Mesenchymal stem cell (in vitro differentiated cells and primary cell): ENCODE measurements around the gene PPIH.
A peak's percentile ranks its signal among the peaks of the same experiment; 100 is the strongest.
"Not testable (repeated sequence)": the region's sequence is repeated elsewhere in the genome, so short reads cannot be mapped to it uniquely, and the experiment has no call there.

Experiments used
- DNase-seq: peaks from one replicate; pipeline ENCODE4 v3.0.0-alpha.2; 2013
- H2AFZ ChIP-seq: one replicate; pipeline ENCODE4 v1.6.1; 2013; ENCODE audit warnings: low read depth, mild to moderate bottlenecking, control low read depth, inconsistent platforms, low read length, moderate library complexity
- H2AK5ac ChIP-seq: 2 replicates; pipeline ENCODE4 v1.6.1; 2013; ENCODE audit warnings: low read length, moderate library complexity, mild to moderate bottlenecking, inconsistent platforms; ENCODE audit not compliant: severe bottlenecking
- H2BK120ac ChIP-seq: one replicate; pipeline ENCODE4 v1.6.1; 2013; ENCODE audit warnings: low read depth, mild to moderate bottlenecking, inconsistent platforms, low read length, moderate library complexity
- H2BK12ac ChIP-seq, 2 experiments: one replicate each; pipeline ENCODE4 v1.6.1; 2013; ENCODE audit warnings: inconsistent platforms in 2 of 2, low read length in 2 of 2, mild to moderate bottlenecking in 2 of 2, moderate library complexity in 2 of 2, control low read depth in 1 of 2
- H2BK15ac ChIP-seq: one replicate; pipeline ENCODE4 v1.6.1; 2013; ENCODE audit warnings: mild to moderate bottlenecking, low read depth, inconsistent platforms; ENCODE audit not compliant: poor library complexity, severe bottlenecking
- H2BK5ac ChIP-seq: 2 replicates; pipeline ENCODE4 v1.6.1; 2013; ENCODE audit warnings: low read depth, mild to moderate bottlenecking, low read length, control low read depth, inconsistent platforms; ENCODE audit not compliant: poor library complexity, severe bottlenecking
- H3K14ac ChIP-seq, 2 experiments: one replicate each; pipeline ENCODE4 v1.6.1; 2013; ENCODE audit warnings: inconsistent platforms in 2 of 2, low read length in 2 of 2, control low read depth in 1 of 2, mild to moderate bottlenecking in 1 of 2, moderate library complexity in 1 of 2
- H3K18ac ChIP-seq, 2 experiments: one replicate each; pipeline ENCODE4 v1.6.1; 2013; ENCODE audit warnings: inconsistent platforms in 2 of 2, low read length in 2 of 2, control low read depth in 1 of 2, low read depth in 1 of 2, mild to moderate bottlenecking in 1 of 2
- H3K23ac ChIP-seq, 2 experiments: one replicate each; pipeline ENCODE4 v1.6.1; 2013; ENCODE audit warnings: inconsistent platforms in 2 of 2, low read length in 2 of 2, mild to moderate bottlenecking in 2 of 2, moderate library complexity in 2 of 2, control low read depth in 1 of 2
- H3K27ac ChIP-seq: 2 replicates; pipeline ENCODE4 v1.5.1; 2013; ENCODE audit warnings: mild to moderate bottlenecking, moderate library complexity, low read length, control low read depth, inconsistent platforms; ENCODE audit not compliant: poor library complexity, severe bottlenecking
- H3K27me3 ChIP-seq, 2 experiments: 2 replicates each; pipeline versions ENCODE4 v1.6.1 to v1.7.0; 2013; ENCODE audit warnings: low read length in 2 of 2, mild to moderate bottlenecking in 2 of 2, moderate library complexity in 2 of 2, control low read depth in 1 of 2, inconsistent platforms in 1 of 2; ENCODE audit not compliant: control insufficient read depth in 1 of 2, insufficient read depth in 1 of 2
- H3K36me3 ChIP-seq, 2 experiments: 2 replicates each; pipeline versions ENCODE4 v1.6.1 to v1.7.0; 2013; ENCODE audit warnings: low read length in 2 of 2, control low read depth in 1 of 2, inconsistent platforms in 1 of 2, low read depth in 1 of 2, mild to moderate bottlenecking in 1 of 2; ENCODE audit not compliant: insufficient read depth in 2 of 2, control insufficient read depth in 1 of 2
- H3K4ac ChIP-seq, 2 experiments: one replicate each; pipeline ENCODE4 v1.6.1; 2013; ENCODE audit warnings: inconsistent platforms in 2 of 2, low read length in 2 of 2, mild to moderate bottlenecking in 2 of 2, moderate library complexity in 2 of 2, control low read depth in 1 of 2, low read depth in 1 of 2
- H3K4me1 ChIP-seq: 2 replicates; pipeline ENCODE4 v1.6.1; 2013; ENCODE audit warnings: low read depth, low read length, control low read depth; ENCODE audit not compliant: control insufficient read depth, insufficient read depth
- H3K4me2 ChIP-seq: 2 replicates; pipeline ENCODE4 v1.6.1; 2013; ENCODE audit warnings: low read length, mild to moderate bottlenecking, inconsistent platforms; ENCODE audit not compliant: poor library complexity, severe bottlenecking
- H3K4me3 ChIP-seq, 2 experiments: 2 replicates each; pipeline versions ENCODE4 v1.5.1 to v1.7.0; 2013; ENCODE audit warnings: low read length in 2 of 2, mild to moderate bottlenecking in 2 of 2, control low read depth in 1 of 2, low read depth in 1 of 2; ENCODE audit not compliant: insufficient read depth in 1 of 2
- H3K79me1 ChIP-seq: replicated peaks from 2 replicates; pipeline ENCODE4 v1.6.1; 2013; ENCODE audit warnings: mild to moderate bottlenecking, control low read depth, low read length, inconsistent platforms; ENCODE audit not compliant: poor library complexity, severe bottlenecking
- H3K9ac ChIP-seq: 2 replicates; pipeline ENCODE4 v1.7.0; 2013; ENCODE audit warnings: mild to moderate bottlenecking, low read length, moderate library complexity
- H3K9me3 ChIP-seq: 2 replicates; pipeline ENCODE4 v1.7.0; 2013; ENCODE audit warnings: mild to moderate bottlenecking, low read length; ENCODE audit not compliant: control insufficient read depth
- H4K8ac ChIP-seq: one replicate; pipeline ENCODE4 v1.6.1; 2013; ENCODE audit warnings: inconsistent platforms, mild to moderate bottlenecking, low read length, moderate library complexity
- H4K91ac ChIP-seq: one replicate; pipeline ENCODE4 v1.6.1; 2013; ENCODE audit warnings: mild to moderate bottlenecking, low read length, inconsistent platforms
- WGBS: methylation state at CpG from one replicate; pipeline ENCODE4 v1.1.7; 2013; ENCODE audit warnings: mixed read lengths; 5-methylcytosine and 5-hydroxymethylcytosine counted together

PPIH gene

GRCh38 chr1:42681741-42682483, 23.7 kb downstream of the PPIH start, which contains the start of gene YBX1:
Gene YBX1 (plus strand): TSS chr1:42682418. CDS start chr1:42682566, 148 bp downstream.
- Histone ChIP-seq H2BK15ac (peak within 1 kb of the TSS; percentile 57), H3K4ac (peak within 1 kb of the TSS; percentile 46 to 95), H2AK5ac (peak within 1 kb of the TSS; percentile 51), H3K79me1 (no peaks in the 10 kb centered on the region), H4K91ac (peak within 1 kb of the TSS; percentile 70), H3K23ac (peak within 1 kb of the TSS in 1 of 2 experiments; percentile 78), H3K27me3 (no peaks in the 10 kb centered on the region), H2BK12ac (peak within 1 kb of the TSS in 1 of 2 experiments; percentile 83), H2AFZ (no peak within 1 kb of the TSS), H3K4me2 (peak within 1 kb of the TSS; percentile 92), H3K18ac (peak within 1 kb of the TSS; percentile 88 to 95), H3K4me1 (peaks cover 2% of the 10 kb centered on the region), H3K36me3 (peaks cover 0 to 33% of the 10 kb centered on the region in 2 experiments), H3K14ac (peak within 1 kb of the TSS in 1 of 2 experiments; percentile 75), H4K8ac (peak within 1 kb of the TSS; percentile 86), H3K9ac (peak within 1 kb of the TSS; percentile 97), H3K4me3 (peak within 1 kb of the TSS; percentile 92 to 97), H3K9me3 (no peaks in the 10 kb centered on the region), H3K27ac (peak within 1 kb of the TSS; percentile 96), H2BK5ac (peak within 1 kb of the TSS; percentile 81), H2BK120ac (peak within 1 kb of the TSS; percentile 76)
- WGBS, result under 1% methylated on average over 42 of the region's 54 CpGs
- DNase-seq, result peak; percentile 99

GRCh38 chr1:42682484-42682738, 24.2 kb downstream of the PPIH start:
- H3K27me3 ChIP-seq, H4K8ac ChIP-seq, DNase-seq, H2AK5ac ChIP-seq, H3K27ac ChIP-seq, H2AFZ ChIP-seq, H2BK15ac ChIP-seq, H2BK120ac ChIP-seq, H3K4me2 ChIP-seq, H2BK5ac ChIP-seq, H3K23ac ChIP-seq, H3K79me1 ChIP-seq, H3K9me3 ChIP-seq, H2BK12ac ChIP-seq, H3K4me1 ChIP-seq: not testable (repeated sequence)
- H3K14ac ChIP-seq, result peak overlapping the region in 1 of 2 experiments; percentile 75
- WGBS, result no CpG with 5 or more reads among the region's 33 CpGs
- peak overlapping the region; percentile 46 to 95 for H3K18ac ChIP-seq
- peak overlapping the region; percentile 61 for H4K91ac ChIP-seq
- peak overlapping the region; percentile 92 to 97 for H3K4me3 ChIP-seq
- peak overlapping the region; percentile 97 for H3K9ac ChIP-seq
- H3K4ac ChIP-seq, result peak overlapping the region in 1 of 2 experiments; percentile 87
- H3K36me3 ChIP-seq, result peaks cover 0 to 35% of the 10 kb centered on the region in 2 experiments

GRCh38 chr1:42682739-42683531, 24.7 kb downstream of the PPIH start:
- Histone ChIP-seq H2AK5ac (no peak overlapping the region), H4K8ac (no peak overlapping the region)

GRCh38 chr1:42684139-42684538, 25.9 kb downstream of the PPIH start:
- H3K4me3 ChIP-seq, result peak overlapping the region in 1 of 2 experiments; percentile 92
- no peak overlapping the region for H4K91ac ChIP-seq
- no peak overlapping the region for H2BK120ac ChIP-seq
- no peak overlapping the region for H3K23ac ChIP-seq
- peaks cover 3% of the 10 kb centered on the region for H3K4me1 ChIP-seq
- H3K27ac ChIP-seq, result no peak overlapping the region
- H2AK5ac ChIP-seq, result no peak overlapping the region
- no peak overlapping the region for H3K4ac ChIP-seq
- WGBS, result 37% methylated on average over 5 of the region's 5 CpGs
- H3K18ac ChIP-seq, result no peak overlapping the region
- no peak overlapping the region for H2BK15ac ChIP-seq
- H4K8ac ChIP-seq, result no peak overlapping the region
- H3K79me1 ChIP-seq, result no peaks in the 10 kb centered on the region
- H3K9ac ChIP-seq, result peak overlapping the region; percentile 95
- peak overlapping the region; percentile 6 for H3K4me2 ChIP-seq
- H3K14ac ChIP-seq, result no peak overlapping the region
- H2BK5ac ChIP-seq, result no peak overlapping the region
- no peaks in the 10 kb centered on the region for H3K27me3 ChIP-seq
- no peak overlapping the region for H2BK12ac ChIP-seq
- H2AFZ ChIP-seq, result no peak overlapping the region
- H3K36me3 ChIP-seq, result peaks cover 0 to 50% of the 10 kb centered on the region in 2 experiments
- no peaks in the 10 kb centered on the region for H3K9me3 ChIP-seq
- DNase-seq, result peak; percentile 36

More at GRCh38 chr1:42682739-42683531, 24.7 kb downstream of the PPIH start:
- peaks cover 2% of the 10 kb centered on the region for H3K4me1 ChIP-seq
- no peak overlapping the region for H2AFZ ChIP-seq
- H4K91ac ChIP-seq, result peak overlapping the region; percentile 61
- peak overlapping the region in 1 of 2 experiments; percentile 75 for H3K14ac ChIP-seq
- peak overlapping the region in 1 of 2 experiments; percentile 78 for H3K23ac ChIP-seq
- H3K9me3 ChIP-seq, result no peaks in the 10 kb centered on the region
- H3K4me3 ChIP-seq, result peak overlapping the region; percentile 92 to 97
- H2BK12ac ChIP-seq, result peak overlapping the region in 1 of 2 experiments; percentile 83
- peak overlapping the region; percentile 16 for H3K27ac ChIP-seq
- H3K36me3 ChIP-seq, result peaks cover 0 to 40% of the 10 kb centered on the region in 2 experiments
- WGBS, result under 1% methylated on average over 69 of the region's 103 CpGs
- no peak overlapping the region for H2BK5ac ChIP-seq
- H3K27me3 ChIP-seq, result no peaks in the 10 kb centered on the region
- peak overlapping the region; percentile 46 to 95 for H3K18ac ChIP-seq
- H3K4ac ChIP-seq, result peak overlapping the region in 1 of 2 experiments; percentile 87
- peak overlapping the region; percentile 95 for H3K9ac ChIP-seq
- peak; percentile 81 for DNase-seq
- H3K4me2 ChIP-seq, result peak overlapping the region; percentile 92
- H2BK120ac ChIP-seq, result peak overlapping the region; percentile 76
- no peaks in the 10 kb centered on the region for H3K79me1 ChIP-seq
- peak overlapping the region; percentile 57 for H2BK15ac ChIP-seq
